Hepatocyte (in vitro differentiated cells): ENCODE data around the gene VAC14.

Experiments used
- EZH2phosphoT487 ChIP-seq: fragments of 200-600 bp; sonication (generic); IDR thresholded peaks from one replicate; pipeline ENCODE4 v1.6.1; 2018; ENCODE audit warnings: antibody characterized with exemption, mild to moderate bottlenecking, low read depth, moderate library complexity; ENCODE audit not compliant: unreplicated experiment, severe bottlenecking
- TF ChIP-seq, protein P1 (sequence below): fragments of 200-600 bp; sonication (generic); IDR thresholded peaks from 2 replicates; pipeline ENCODE4 v1.5.1; 2016; ENCODE audit warnings: antibody characterized with exemption, mild to moderate bottlenecking; ENCODE audit not compliant: poor library complexity

DNA sequence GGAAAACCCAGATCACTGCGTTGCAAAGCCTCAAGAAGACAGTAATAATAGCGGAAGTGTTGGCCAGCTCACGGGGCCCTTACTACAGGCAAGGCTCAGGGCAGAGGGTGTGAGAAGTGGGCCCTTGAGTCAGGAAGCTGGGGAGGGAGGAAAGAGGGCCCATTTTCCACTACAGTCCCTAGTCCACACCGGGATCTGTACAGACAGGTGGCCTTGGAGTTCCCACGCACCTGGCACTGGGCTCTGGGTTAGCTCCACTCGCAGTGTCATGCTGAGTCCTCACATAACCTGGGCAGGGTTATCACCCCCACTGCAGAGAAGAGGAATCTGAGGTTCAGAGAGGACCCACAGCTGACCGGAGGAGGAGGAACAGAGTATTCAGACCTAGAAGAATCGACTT, 98.3 kb downstream of the VAC14 start:
- TF ChIP-seq, protein P1, sequence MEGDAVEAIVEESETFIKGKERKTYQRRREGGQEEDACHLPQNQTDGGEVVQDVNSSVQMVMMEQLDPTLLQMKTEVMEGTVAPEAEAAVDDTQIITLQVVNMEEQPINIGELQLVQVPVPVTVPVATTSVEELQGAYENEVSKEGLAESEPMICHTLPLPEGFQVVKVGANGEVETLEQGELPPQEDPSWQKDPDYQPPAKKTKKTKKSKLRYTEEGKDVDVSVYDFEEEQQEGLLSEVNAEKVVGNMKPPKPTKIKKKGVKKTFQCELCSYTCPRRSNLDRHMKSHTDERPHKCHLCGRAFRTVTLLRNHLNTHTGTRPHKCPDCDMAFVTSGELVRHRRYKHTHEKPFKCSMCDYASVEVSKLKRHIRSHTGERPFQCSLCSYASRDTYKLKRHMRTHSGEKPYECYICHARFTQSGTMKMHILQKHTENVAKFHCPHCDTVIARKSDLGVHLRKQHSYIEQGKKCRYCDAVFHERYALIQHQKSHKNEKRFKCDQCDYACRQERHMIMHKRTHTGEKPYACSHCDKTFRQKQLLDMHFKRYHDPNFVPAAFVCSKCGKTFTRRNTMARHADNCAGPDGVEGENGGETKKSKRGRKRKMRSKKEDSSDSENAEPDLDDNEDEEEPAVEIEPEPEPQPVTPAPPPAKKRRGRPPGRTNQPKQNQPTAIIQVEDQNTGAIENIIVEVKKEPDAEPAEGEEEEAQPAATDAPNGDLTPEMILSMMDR, result no peak
- TF ChIP-seq EZH2phosphoT487, result no peak
